ENCODE results near the gene MBNL1. TPM values are rescaled to one million over a fixed set of nuclear protein-coding genes. Genes with fewer than 3 reads are reported as not detected.
"Not testable (repeated sequence)": the region's sequence is repeated elsewhere in the genome, so short reads cannot be mapped to it uniquely, and the experiment has no call there.

MBNL1 gene
- total RNA-seq, 1 experiment from 2014 or later: 117 TPM

DNA sequence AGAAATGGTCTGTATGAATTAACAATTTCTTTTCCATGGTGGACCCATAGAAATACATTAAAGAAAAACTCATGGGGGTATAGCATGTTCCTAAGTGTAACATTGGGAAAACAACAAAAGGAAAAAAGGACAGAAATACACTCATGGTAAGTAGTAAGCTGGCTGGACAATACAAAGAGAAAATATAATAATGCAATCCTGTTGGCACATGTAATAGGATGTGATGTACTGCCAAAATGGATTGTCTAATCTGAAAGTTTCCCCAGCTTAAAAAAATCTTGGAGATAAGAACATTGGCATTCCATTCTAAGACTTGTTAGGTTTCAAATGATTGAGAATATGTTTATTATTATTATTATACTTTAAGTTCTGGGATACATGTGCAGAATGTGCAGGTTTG lies 128.1 kb downstream of the MBNL1 start:
- no peak overlapping the region for H3K4me3 ChIP-seq (ENCODE audit: low read depth, low read length, poor library complexity, severe bottlenecking)
- ChIA-PET CTCF (no interaction called here), POLR2A (ENCODE audit: low non-redundant PET) (no interaction called here)
- H3K27me3 ChIP-seq (replicated peaks; ENCODE audit: insufficient read depth, low read depth, low read length, poor library complexity): no peaks in the 10 kb centered on the region
- TF ChIP-seq, protein P1, sequence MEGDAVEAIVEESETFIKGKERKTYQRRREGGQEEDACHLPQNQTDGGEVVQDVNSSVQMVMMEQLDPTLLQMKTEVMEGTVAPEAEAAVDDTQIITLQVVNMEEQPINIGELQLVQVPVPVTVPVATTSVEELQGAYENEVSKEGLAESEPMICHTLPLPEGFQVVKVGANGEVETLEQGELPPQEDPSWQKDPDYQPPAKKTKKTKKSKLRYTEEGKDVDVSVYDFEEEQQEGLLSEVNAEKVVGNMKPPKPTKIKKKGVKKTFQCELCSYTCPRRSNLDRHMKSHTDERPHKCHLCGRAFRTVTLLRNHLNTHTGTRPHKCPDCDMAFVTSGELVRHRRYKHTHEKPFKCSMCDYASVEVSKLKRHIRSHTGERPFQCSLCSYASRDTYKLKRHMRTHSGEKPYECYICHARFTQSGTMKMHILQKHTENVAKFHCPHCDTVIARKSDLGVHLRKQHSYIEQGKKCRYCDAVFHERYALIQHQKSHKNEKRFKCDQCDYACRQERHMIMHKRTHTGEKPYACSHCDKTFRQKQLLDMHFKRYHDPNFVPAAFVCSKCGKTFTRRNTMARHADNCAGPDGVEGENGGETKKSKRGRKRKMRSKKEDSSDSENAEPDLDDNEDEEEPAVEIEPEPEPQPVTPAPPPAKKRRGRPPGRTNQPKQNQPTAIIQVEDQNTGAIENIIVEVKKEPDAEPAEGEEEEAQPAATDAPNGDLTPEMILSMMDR (conservative IDR thresholded peaks at IDR 0.05; ENCODE audit: low read depth, low read length): no peak
- intact Hi-C loops (cut with micrococcal nuclease; ENCODE audit: unreplicated experiment): no loop called here
- H3K9me3 ChIP-seq (ENCODE audit: low read depth, low read length, poor library complexity, severe bottlenecking): no peaks in the 10 kb centered on the region
- no peak for DNase-seq (ENCODE audit: low spot score)
- BruUV-seq (replicated peaks): no TSS peak
- H3K4me1 ChIP-seq (ENCODE audit: insufficient read depth, low read length, poor library complexity, severe bottlenecking): peaks cover 23% of the 10 kb centered on the region
- H3K27ac ChIP-seq (ENCODE audit: low read depth, low read length, poor library complexity, severe bottlenecking): no peak overlapping the region
- no peaks in the 10 kb centered on the region for H3K36me3 ChIP-seq (ENCODE audit: insufficient read depth, low read length, poor library complexity, severe bottlenecking)

DNA sequence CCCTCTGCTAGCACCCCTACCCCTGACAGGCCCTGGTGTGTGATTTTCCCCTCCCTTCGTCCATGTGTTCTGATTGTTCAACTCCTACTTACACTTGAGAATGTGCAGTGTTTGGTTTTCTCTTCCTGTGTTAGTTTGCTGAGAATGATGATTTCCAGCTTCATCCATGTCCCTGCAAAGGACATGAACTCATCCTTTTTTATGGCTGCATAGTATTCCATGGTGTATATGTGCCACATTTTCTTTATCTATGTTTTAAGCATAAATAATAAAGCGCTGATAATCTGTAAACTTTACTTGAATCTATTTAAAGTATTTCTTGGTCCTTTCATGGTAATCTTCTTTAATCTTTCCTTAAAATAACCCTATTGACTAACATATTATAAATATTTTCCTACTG lies 128.6 kb downstream of the MBNL1 start:
- H3K4me3 ChIP-seq (ENCODE audit: low read depth, low read length, poor library complexity, severe bottlenecking); H3K27ac ChIP-seq (ENCODE audit: low read depth, low read length, poor library complexity, severe bottlenecking); DNase-seq (ENCODE audit: low spot score); CTCF ChIA-PET; BruUV-seq (replicated peaks); H3K36me3 ChIP-seq (ENCODE audit: insufficient read depth, low read length, poor library complexity, severe bottlenecking); H3K9me3 ChIP-seq (ENCODE audit: low read depth, low read length, poor library complexity, severe bottlenecking); H3K27me3 ChIP-seq (replicated peaks; ENCODE audit: insufficient read depth, low read depth, low read length, poor library complexity); intact Hi-C loops (cut with micrococcal nuclease; ENCODE audit: unreplicated experiment); POLR2A ChIA-PET (ENCODE audit: low non-redundant PET): not testable (repeated sequence)
- peaks cover 18% of the 10 kb centered on the region for H3K4me1 ChIP-seq (ENCODE audit: insufficient read depth, low read length, poor library complexity, severe bottlenecking)

DNA sequence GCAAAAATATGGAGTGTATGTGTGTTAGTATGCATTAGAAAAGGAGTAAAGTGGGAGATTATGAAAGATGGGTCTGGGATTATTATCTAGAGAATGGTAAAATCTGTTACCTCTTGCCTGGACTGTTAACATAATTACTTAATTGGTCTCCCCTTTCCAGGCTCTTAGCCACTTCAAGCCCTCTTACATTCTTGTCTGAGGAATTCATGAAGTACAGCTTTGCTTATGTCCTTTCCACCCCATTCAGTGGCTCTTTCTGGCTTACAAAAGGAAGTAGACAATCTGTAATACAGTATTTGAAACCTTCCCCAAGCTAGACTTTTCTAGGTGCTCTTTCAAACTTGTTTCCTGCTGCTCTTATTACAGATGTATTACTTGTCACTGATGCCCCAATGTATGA lies 129.8 kb downstream of the MBNL1 start:
- peaks cover 16% of the 10 kb centered on the region for H3K4me1 ChIP-seq (ENCODE audit: insufficient read depth, low read length, poor library complexity, severe bottlenecking)
- peak; percentile 40 for DNase-seq (ENCODE audit: low spot score)

DNA sequence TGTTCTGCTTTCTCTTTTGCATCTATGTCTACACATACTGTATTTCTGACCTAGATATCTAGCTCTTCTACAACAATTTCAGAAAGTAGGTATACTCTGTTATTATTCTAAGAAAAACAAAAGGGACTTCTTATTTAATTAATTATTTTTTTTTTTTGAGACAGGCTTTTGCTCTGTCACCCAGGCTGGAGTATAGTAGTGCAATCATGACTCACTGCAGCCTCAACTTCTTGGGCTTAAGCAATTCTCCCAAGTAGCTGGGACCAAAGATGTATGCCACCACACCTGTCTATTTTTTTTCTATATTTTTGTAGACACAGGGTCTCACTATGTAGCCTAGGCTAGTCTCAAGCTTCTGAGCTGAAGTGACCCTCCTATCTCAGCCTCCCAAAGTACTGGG lies 130.6 kb downstream of the MBNL1 start:
- H3K9me3 ChIP-seq (ENCODE audit: low read depth, low read length, poor library complexity, severe bottlenecking): no peaks in the 10 kb centered on the region
- ChIA-PET CTCF (no interaction called here), POLR2A (ENCODE audit: low non-redundant PET) (no interaction called here)
- H3K4me3 ChIP-seq (ENCODE audit: low read depth, low read length, poor library complexity, severe bottlenecking): no peak overlapping the region
- TF ChIP-seq, protein P1 (conservative IDR thresholded peaks at IDR 0.05; ENCODE audit: low read depth, low read length): no peak
- no peak for TF ChIP-seq EZH2 (IDR thresholded peaks at IDR 0.05; ENCODE audit: borderline replicate concordance, low read depth, low read length, poor library complexity, severe bottlenecking)
- intact Hi-C loops (cut with micrococcal nuclease; ENCODE audit: unreplicated experiment): no loop called here
- no peak overlapping the region for H3K27ac ChIP-seq (ENCODE audit: low read depth, low read length, poor library complexity, severe bottlenecking)
- DNase-seq (ENCODE audit: low spot score): no peak
- no peaks in the 10 kb centered on the region for H3K36me3 ChIP-seq (ENCODE audit: insufficient read depth, low read length, poor library complexity, severe bottlenecking)
- BruUV-seq (replicated peaks): no TSS peak
- peaks cover 22% of the 10 kb centered on the region for H3K4me1 ChIP-seq (ENCODE audit: insufficient read depth, low read length, poor library complexity, severe bottlenecking)
- H3K27me3 ChIP-seq (replicated peaks; ENCODE audit: insufficient read depth, low read depth, low read length, poor library complexity): no peaks in the 10 kb centered on the region

More for the DNA sequence above, 129.8 kb downstream of the MBNL1 start:
- Histone ChIP-seq H3K9me3 (ENCODE audit: low read depth, low read length, poor library complexity, severe bottlenecking) (no peaks in the 10 kb centered on the region), H3K4me3 (ENCODE audit: low read depth, low read length, poor library complexity, severe bottlenecking) (no peak overlapping the region), H3K27me3 (replicated peaks; ENCODE audit: insufficient read depth, low read depth, low read length, poor library complexity) (no peaks in the 10 kb centered on the region), H3K27ac (ENCODE audit: low read depth, low read length, poor library complexity, severe bottlenecking) (no peak overlapping the region), H3K36me3 (ENCODE audit: insufficient read depth, low read length, poor library complexity, severe bottlenecking) (no peaks in the 10 kb centered on the region)
- ChIA-PET POLR2A (ENCODE audit: low non-redundant PET) (no interaction called here), CTCF (no interaction called here)
- no TSS peak for BruUV-seq (replicated peaks)
- intact Hi-C loops (cut with micrococcal nuclease; ENCODE audit: unreplicated experiment): no loop called here
- TF ChIP-seq EZH2 (IDR thresholded peaks at IDR 0.05; ENCODE audit: borderline replicate concordance, low read depth, low read length, poor library complexity, severe bottlenecking): no peak
- TF ChIP-seq, protein P1 (conservative IDR thresholded peaks at IDR 0.05; ENCODE audit: low read depth, low read length): no peak
